Activated CD4-positive, CD25-positive, alpha-beta regulatory T cell (primary cell): ENCODE measurements around the gene PCDHGC3.

Experiments
- DNase-seq, 4 experiments: peaks; one replicate each; lab custom pipeline; 2025; lab: John Stamatoyannopoulos, UW

Gene PCDHGC3

DNA sequence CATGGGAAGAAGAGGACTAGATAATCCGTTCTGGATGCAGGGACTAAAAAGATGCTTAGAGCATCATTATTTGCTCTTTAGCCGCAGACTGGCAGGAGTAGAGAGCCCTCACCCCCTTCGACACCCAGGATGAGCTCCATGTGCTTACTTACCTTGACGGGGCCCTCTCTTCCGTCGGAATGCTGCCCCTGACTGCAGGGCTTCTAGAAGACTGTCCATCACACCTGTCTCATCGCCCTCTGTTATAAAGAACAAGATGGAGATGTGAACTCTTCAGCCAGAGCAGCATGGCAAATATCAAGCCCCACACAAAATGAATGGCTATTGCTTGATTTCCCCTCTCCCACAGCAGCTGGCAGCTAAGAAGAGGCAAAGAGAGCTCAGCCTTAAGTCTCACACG lies 48.2 kb downstream of the PCDHGC3 start:
- DNase-seq: no peak

- peak; percentile 7 to 23 (median 14) for DNase-seq
Measured at GRCh38 chr5:141524604-141525597, 49.1 kb downstream of the PCDHGC3 start.

- DNase-seq: no peak
Measured at GRCh38 chr5:141525653-141526052, 49.9 kb downstream of the PCDHGC3 start.

DNA sequence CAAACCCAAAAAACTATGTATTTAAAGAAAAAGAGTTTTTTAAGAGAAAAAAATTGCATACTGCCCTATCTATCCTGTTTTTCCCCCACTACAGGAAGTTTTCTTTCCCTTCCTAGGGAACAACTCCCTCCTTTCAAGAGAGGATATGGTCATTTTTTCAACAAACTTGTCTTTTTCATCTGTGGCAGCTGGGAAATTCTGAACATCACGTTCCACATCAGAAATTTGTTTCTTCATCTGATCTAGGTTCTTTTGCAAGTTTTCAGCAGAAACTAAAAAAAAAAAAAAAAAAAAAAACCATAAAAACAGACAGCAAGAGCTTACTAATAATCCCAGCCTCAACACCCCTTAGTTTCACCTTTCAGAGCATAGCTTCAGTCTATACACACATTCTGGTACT lies 51.7 kb downstream of the PCDHGC3 start:
- DNase-seq: no peak
